Vagina (tissue), 2 donors: Measurements from ENCODE around the gene MAEL. TPM values are rescaled to one million over a fixed set of nuclear protein-coding genes. Genes with fewer than 3 reads are reported as not detected.
"Not testable (repeated sequence)": the region's sequence is repeated elsewhere in the genome, so short reads cannot be mapped to it uniquely, and the experiment has no call there.

Experiments used
- DNase-seq, 2 donors: peaks; one replicate each; pipeline ENCODE4 v3.0.0-alpha.2; 2017; ENCODE audit errors: extremely low spot score in 2 of 2
- H3K27ac ChIP-seq: fragments of 200-600 bp; sonication (generic); one replicate; pipeline ENCODE4 v1.5.1; 2019
- H3K27me3 ChIP-seq: fragments of 200-600 bp; sonication (generic); one replicate; pipeline ENCODE4 v1.5.1; 2019
- H3K36me3 ChIP-seq, 2 donors: fragments of 200-600 bp; sonication (generic); one replicate each; pipeline ENCODE4 v1.5.1; 2017 to 2019
- H3K4me1 ChIP-seq: fragments of 200-600 bp; sonication (generic); one replicate; pipeline ENCODE4 v1.5.1; 2019
- H3K4me3 ChIP-seq, 2 donors: fragments of 200-600 bp; sonication (generic); 1 replicate in 1 of 2; 2 replicates in 1 of 2; pipeline ENCODE4 v1.5.1; 2016 to 2019
- H3K9me3 ChIP-seq: fragments of 200-600 bp; sonication (generic); one replicate; pipeline ENCODE4 v1.5.1; 2019
- POLR2A ChIP-seq, 2 donors: fragments of 450-650 bp; IDR thresholded peaks; one replicate each; pipeline ENCODE4 v1.6.1; 2017; ENCODE audit warnings: antibody characterized with exemption in 2 of 2, mild to moderate bottlenecking in 2 of 2, moderate library complexity in 2 of 2
- POLR2AphosphoS5 ChIP-seq, 2 donors: sonication (generic); formaldehyde crosslinking; IDR thresholded peaks; one replicate each; pipeline ENCODE4 v1.9.0; 2017; ENCODE audit warnings: antibody characterized with exemption in 2 of 2, mild to moderate bottlenecking in 2 of 2, low read depth in 1 of 2; ENCODE audit not compliant: insufficient read depth in 1 of 2
- intact Hi-C: fragments of 100-400 bp; cut with DNase I; formaldehyde crosslinking; loops from one replicate; pipeline ENCODE4 v1.15.1; 2023
- total RNA-seq: library from RNA; depleted of rRNA; stranded (reverse); fragments of >200 nt; gene quantifications from one replicate; pipeline ENCODE4 v1.2.3, GENCODE V29; 2016
- TF ChIP-seq, protein P1 (sequence below), 3 experiments: fragments of 450-650 bp in 2 of 3; fragments of 200-600 bp in 1 of 3; sonication (generic) in 1 of 3; IDR thresholded peaks; one replicate each; pipeline ENCODE4 v1.5.1; 2017 to 2019; ENCODE audit warnings: antibody characterized with exemption in 3 of 3, mild to moderate bottlenecking in 2 of 3, moderate library complexity in 2 of 3

MAEL gene
- total RNA-seq, 1 donor from 2014 or later: not detected

DNA sequence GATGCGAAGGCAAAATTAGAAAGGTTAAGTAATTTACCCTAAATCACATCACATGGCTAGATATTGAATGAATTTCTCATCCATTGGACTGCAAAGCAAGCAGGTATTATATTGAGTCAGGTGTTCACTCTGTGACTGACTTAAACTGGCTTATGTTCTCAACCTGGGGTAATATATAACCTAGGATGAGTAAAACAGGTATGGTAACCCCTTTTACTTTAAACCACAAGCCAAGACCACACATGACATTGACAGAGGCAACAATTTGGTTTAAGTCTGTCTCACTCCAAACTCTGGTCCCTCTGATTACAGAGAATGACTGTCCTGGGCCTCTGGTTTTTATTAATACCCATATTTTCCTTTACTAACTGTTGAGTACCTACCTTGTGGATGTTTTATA lies 33.3 kb downstream of the MAEL start:
- no peaks in the 10 kb centered on the region for H3K9me3 ChIP-seq
- no peak for TF ChIP-seq POLR2AphosphoS5 (IDR thresholded peaks at IDR 0.05; ENCODE audit: insufficient read depth in 1 of 2, low read depth in 1 of 2)
- H3K36me3 ChIP-seq: no peaks in the 10 kb centered on the region
- no peak for DNase-seq
- no peak overlapping the region for H3K4me3 ChIP-seq
- H3K27ac ChIP-seq: no peak overlapping the region
- H3K4me1 ChIP-seq: no peaks in the 10 kb centered on the region
- intact Hi-C loops: no loop called here
- no peaks in the 10 kb centered on the region for H3K27me3 ChIP-seq

DNA sequence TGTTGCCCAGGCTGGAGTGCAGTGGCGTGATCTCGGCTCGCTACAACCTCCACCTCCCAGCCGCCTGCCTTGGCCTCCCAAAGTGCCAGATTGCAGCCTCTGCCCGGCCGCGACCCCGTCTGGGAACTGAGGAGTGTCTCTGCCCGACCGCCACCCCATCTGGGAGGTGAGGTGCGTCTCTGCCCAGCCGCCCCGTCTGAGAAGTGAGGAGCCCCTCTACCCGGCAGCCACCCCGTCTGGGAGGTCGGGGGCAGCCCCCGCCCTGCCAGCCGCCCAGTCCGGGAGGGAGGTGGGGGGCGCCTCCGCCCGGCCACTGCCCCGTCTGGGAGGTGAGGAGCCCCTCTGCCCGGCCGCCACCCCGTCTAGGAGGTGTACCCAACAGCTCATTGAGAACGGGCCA lies 40.5 kb downstream of the MAEL start:
- H3K4me1 ChIP-seq, H3K27ac ChIP-seq, H3K4me3 ChIP-seq, H3K9me3 ChIP-seq, intact Hi-C loops, DNase-seq, H3K27me3 ChIP-seq, H3K36me3 ChIP-seq: not testable (repeated sequence)

DNA sequence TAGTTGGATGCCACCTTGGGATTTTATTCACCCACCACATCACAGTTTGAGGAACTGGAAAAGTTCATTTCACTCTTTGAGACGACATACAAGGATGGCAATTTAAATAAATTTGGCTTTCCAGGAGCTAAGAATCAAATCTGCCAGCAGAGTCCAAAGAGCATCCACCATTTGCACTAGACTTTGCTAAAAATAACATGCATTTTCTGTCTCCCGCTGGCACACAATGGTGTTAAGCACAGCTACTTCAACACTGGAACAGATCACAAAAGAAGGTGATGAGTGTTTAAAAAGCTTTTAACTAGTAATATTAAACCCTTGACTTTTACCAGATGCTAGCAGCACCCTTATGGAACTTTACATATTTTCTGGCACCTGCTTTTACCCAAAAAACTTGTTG lies 44.6 kb downstream of the MAEL start:
- H3K27ac ChIP-seq: no peak overlapping the region
- H3K9me3 ChIP-seq: no peaks in the 10 kb centered on the region
- no peaks in the 10 kb centered on the region for H3K27me3 ChIP-seq
- H3K36me3 ChIP-seq: no peaks in the 10 kb centered on the region
- no peaks in the 10 kb centered on the region for H3K4me1 ChIP-seq
- intact Hi-C loops: no loop called here
- TF ChIP-seq POLR2AphosphoS5 (IDR thresholded peaks at IDR 0.05; ENCODE audit: insufficient read depth in 1 of 2, low read depth in 1 of 2): no peak
- TF ChIP-seq, protein P1, sequence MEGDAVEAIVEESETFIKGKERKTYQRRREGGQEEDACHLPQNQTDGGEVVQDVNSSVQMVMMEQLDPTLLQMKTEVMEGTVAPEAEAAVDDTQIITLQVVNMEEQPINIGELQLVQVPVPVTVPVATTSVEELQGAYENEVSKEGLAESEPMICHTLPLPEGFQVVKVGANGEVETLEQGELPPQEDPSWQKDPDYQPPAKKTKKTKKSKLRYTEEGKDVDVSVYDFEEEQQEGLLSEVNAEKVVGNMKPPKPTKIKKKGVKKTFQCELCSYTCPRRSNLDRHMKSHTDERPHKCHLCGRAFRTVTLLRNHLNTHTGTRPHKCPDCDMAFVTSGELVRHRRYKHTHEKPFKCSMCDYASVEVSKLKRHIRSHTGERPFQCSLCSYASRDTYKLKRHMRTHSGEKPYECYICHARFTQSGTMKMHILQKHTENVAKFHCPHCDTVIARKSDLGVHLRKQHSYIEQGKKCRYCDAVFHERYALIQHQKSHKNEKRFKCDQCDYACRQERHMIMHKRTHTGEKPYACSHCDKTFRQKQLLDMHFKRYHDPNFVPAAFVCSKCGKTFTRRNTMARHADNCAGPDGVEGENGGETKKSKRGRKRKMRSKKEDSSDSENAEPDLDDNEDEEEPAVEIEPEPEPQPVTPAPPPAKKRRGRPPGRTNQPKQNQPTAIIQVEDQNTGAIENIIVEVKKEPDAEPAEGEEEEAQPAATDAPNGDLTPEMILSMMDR (IDR thresholded peaks at IDR 0.05): no peak
- TF ChIP-seq POLR2A (IDR thresholded peaks at IDR 0.05): no peak
- no peak for DNase-seq
- no peak overlapping the region for H3K4me3 ChIP-seq

DNA sequence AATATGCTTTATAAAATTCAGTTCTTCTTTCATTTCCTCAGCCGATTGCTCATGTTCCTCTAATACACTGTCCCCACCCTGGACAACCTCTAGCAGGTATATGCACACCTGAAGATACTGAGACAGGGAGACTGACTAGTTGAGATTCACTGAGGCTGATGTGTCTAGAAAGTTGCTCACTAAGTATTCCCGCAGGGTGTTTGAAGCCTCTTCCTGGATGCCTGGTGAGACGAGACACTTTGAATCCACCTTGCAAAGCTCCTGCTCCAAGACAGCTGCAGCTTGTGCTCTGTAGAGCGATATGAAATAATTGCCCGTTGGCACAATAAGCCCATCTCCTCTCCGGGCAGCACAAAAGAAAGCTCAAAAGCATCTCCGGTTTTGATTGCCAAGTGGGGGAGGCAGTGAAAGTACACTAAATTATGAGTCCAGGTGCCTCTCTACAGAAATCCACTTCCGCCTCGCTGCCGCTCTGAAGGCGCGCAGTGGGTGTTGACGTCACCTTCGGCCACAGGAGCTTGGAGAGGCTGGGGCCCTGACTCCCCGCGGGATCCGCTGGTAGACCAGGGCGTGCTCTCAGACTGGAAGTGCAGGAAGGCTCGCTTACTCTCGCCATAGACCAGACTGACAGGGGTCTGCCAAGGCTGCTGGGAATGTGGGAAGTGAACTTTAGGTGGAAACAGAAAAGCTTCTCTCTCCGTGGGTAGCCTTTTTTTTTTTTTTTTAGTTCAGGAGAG lies 54.8 kb downstream of the MAEL start:
- TF ChIP-seq POLR2AphosphoS5 (IDR thresholded peaks at IDR 0.05; ENCODE audit: insufficient read depth in 1 of 2, low read depth in 1 of 2): peak in 1 of 2 donors; percentile 23
- TF ChIP-seq, protein P1 (IDR thresholded peaks at IDR 0.05): no peak
- Histone ChIP-seq H3K9me3 (no peaks in the 10 kb centered on the region), H3K4me1 (peaks cover 13% of the 10 kb centered on the region), H3K4me3 (peak overlapping the region; percentile 23 to 36), H3K27ac (no peak overlapping the region), H3K36me3 (no peaks in the 10 kb centered on the region), H3K27me3 (peaks cover 4% of the 10 kb centered on the region)
- intact Hi-C loops: no loop called here
- no peak for DNase-seq

DNA sequence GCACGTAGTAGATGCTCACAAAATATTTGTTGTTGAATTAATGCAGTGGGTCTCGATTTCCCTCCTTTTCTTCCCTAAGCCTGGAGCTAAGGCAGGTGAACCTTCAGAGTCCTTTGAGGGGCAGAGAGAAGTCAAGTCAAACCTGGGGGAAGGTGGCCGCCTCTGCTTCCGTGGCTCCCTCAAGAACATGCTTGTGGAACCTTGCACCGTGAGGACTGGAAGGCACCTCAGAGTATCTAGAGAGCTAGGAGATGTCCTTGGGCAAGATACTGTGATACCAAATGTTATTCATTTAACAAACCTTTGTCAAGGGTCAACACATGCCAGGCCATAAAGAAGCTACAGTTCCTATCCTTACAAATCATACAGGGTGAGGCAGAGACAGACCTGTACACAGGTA lies 62.8 kb downstream of the MAEL start:
- Histone ChIP-seq H3K36me3 (no peaks in the 10 kb centered on the region), H3K9me3 (no peaks in the 10 kb centered on the region), H3K4me3 (no peak overlapping the region), H3K27me3 (no peaks in the 10 kb centered on the region), H3K27ac (no peak overlapping the region), H3K4me1 (no peaks in the 10 kb centered on the region)
- TF ChIP-seq, protein P1 (IDR thresholded peaks at IDR 0.05): no peak
- TF ChIP-seq POLR2A (IDR thresholded peaks at IDR 0.05) (no peak), POLR2AphosphoS5 (IDR thresholded peaks at IDR 0.05; ENCODE audit: insufficient read depth in 1 of 2, low read depth in 1 of 2) (no peak)
- no peak for DNase-seq
- intact Hi-C loops: loop anchor here (10.0 kb wide), 1 partner anchor 137 kb away; no protein-coding TSS in a partner anchor

DNA sequence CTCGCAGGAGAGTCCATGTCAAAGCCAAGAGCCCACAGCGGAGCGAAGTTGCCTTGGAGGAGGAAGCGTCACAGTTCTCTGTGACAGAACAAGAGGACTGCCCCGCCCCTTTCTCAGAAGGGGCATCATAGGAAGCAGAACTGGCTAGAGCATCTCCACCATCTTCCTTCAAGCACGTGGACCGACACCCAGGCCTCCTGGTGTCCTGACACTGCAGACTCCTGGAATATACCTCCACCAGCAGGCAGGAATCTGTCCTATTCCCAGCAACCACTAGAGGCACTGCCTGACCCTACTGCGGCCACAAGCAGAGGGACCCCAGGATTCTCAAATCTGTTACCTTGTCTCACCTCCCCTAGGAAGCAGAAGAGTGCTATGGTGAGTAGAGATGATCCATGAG lies 63.3 kb downstream of the MAEL start:
- H3K4me1 ChIP-seq: no peaks in the 10 kb centered on the region
- H3K36me3 ChIP-seq: no peaks in the 10 kb centered on the region
- no peaks in the 10 kb centered on the region for H3K27me3 ChIP-seq
- no peak overlapping the region for H3K27ac ChIP-seq
- no peak overlapping the region for H3K4me3 ChIP-seq
- DNase-seq: no peak
- intact Hi-C loops: loop anchor here (10.0 kb wide), 1 partner anchor 138 kb away; no protein-coding TSS in a partner anchor
- TF ChIP-seq, protein P1 (IDR thresholded peaks at IDR 0.05): no peak
- TF ChIP-seq POLR2A (IDR thresholded peaks at IDR 0.05) (no peak), POLR2AphosphoS5 (IDR thresholded peaks at IDR 0.05; ENCODE audit: insufficient read depth in 1 of 2, low read depth in 1 of 2) (no peak)
- H3K9me3 ChIP-seq: no peaks in the 10 kb centered on the region
